ENCODE data around the gene TIGD3. TPM values are rescaled to one million over a fixed set of nuclear protein-coding genes. Genes with fewer than 3 reads are reported as not detected.

Gene TIGD3
- total and polyA plus RNA-seq, 2 of the 13 experiments (the other 11 are each of a cell fraction or from before 2014, with no cell fraction given): 0.49 to 4.9 TPM

GRCh38 chr11:65382033-65382803, 27.7 kb downstream of the TIGD3 start, which contains the start of gene SLC25A45 (continued):
- TF ChIP-seq GFI1 (CRISPR knock-in tag; IDR thresholded peaks at IDR 0.05; ENCODE audit: borderline replicate concordance) (peak; percentile 87), IRF2 (CRISPR knock-in tag; IDR thresholded peaks at IDR 0.05) (peak; percentile 87), FOXK1 (CRISPR knock-in tag; IDR thresholded peaks at IDR 0.05; ENCODE audit: borderline replicate concordance, low read depth) (peak; percentile 75), ATF5 (CRISPR knock-in tag; IDR thresholded peaks at IDR 0.05; ENCODE audit: low read depth) (no peak; the same call in 1 of the 2 replicates), ARNT (IDR thresholded peaks at IDR 0.05) (no peak), ZNF550 (CRISPR knock-in tag; IDR thresholded peaks at IDR 0.05; ENCODE audit: borderline replicate concordance) (no peak), YEATS2 (CRISPR knock-in tag; IDR thresholded peaks at IDR 0.05; ENCODE audit: borderline replicate concordance) (peak; percentile 79), TRAFD1 (CRISPR knock-in tag; IDR thresholded peaks at IDR 0.05; ENCODE audit: borderline replicate concordance) (0 out of 2 replicates have a peak, but pooled peaks have one; percentile 55), ZNF468 (CRISPR knock-in tag; IDR thresholded peaks at IDR 0.05) (no peak), HMG20A (CRISPR knock-in tag; IDR thresholded peaks at IDR 0.05; ENCODE audit: borderline replicate concordance) (peak; percentile 68; the same call in 1 of the 2 replicates), NR2F1 (CRISPR knock-in tag; IDR thresholded peaks at IDR 0.05) (peak; percentile 66 to 83; a peak in 3 of 4 replicates), HMG20B (CRISPR knock-in tag; conservative IDR thresholded peaks at IDR 0.05) (no peak), HIC2 (CRISPR knock-in tag; IDR thresholded peaks at IDR 0.05; ENCODE audit: low read depth) (peak; percentile 98), TGIF2 (CRISPR knock-in tag; IDR thresholded peaks at IDR 0.05) (no peak; the same call in 1 of the 2 replicates), ATAD3A (CRISPR knock-in tag; IDR thresholded peaks at IDR 0.05) (no peak), IRX3 (CRISPR knock-in tag; IDR thresholded peaks at IDR 0.05; ENCODE audit: borderline replicate concordance, low read depth) (no peak), ZNF280B (CRISPR knock-in tag; IDR thresholded peaks at IDR 0.05; ENCODE audit: borderline replicate concordance) (peak; percentile 75), RAD51 (IDR thresholded peaks at IDR 0.05; ENCODE audit: borderline replicate concordance) (no peak), ZC3H13 (CRISPR knock-in tag; IDR thresholded peaks at IDR 0.05) (no peak), ZBTB7A (CRISPR knock-in tag; IDR thresholded peaks at IDR 0.05) (peak; percentile 85), MED13 (CRISPR knock-in tag; IDR thresholded peaks at IDR 0.05) (peak; percentile 84), HOXA5 (CRISPR knock-in tag; IDR thresholded peaks at IDR 0.05) (no peak; the same call in 1 of the 2 replicates), SALL1 (CRISPR knock-in tag; IDR thresholded peaks at IDR 0.05) (peak; percentile 90), ZMYM3 (CRISPR knock-in tag; IDR thresholded peaks at IDR 0.05) (peak; percentile 32), DNMT1 (CRISPR knock-in tag; IDR thresholded peaks at IDR 0.05) (0 out of 2 replicates have a peak, but pooled peaks have one; percentile 29), CHD2 (IDR thresholded peaks at IDR 0.05; ENCODE audit: low read depth, low read length) (no peak)
